Aorta (tissue), 5 donors: ENCODE results near the gene MYO7B. TPM values are rescaled to one million over a fixed set of nuclear protein-coding genes. Genes with fewer than 3 reads are reported as not detected.
A peak's percentile ranks its signal among the peaks of the same experiment; 100 is the strongest.

ENCODE experiments used
- ATAC-seq: fragments of 200-7000 bp; cut with Tn5 transposase; one replicate; pipeline ENCODE4 v1.9.1; 2022; ENCODE audit warnings: moderate library complexity; ENCODE audit not compliant: low FRiP score
- DNase-seq, 2 donors: peaks; one replicate each; pipeline ENCODE4 v3.0.0-alpha.2; 2020
- H3K27ac ChIP-seq, 2 donors: one replicate each; pipeline ENCODE4 v1.5.1; 2013; ENCODE audit warnings: low read length in 2 of 2, mild to moderate bottlenecking in 2 of 2, moderate library complexity in 2 of 2, control low read depth in 1 of 2, inconsistent platforms in 1 of 2, low read depth in 1 of 2
- H3K27me3 ChIP-seq, 2 donors: one replicate each; pipeline ENCODE4 v1.6.1; 2013; ENCODE audit warnings: control low read depth in 1 of 2, low read length in 1 of 2, mild to moderate bottlenecking in 1 of 2, moderate library complexity in 1 of 2; ENCODE audit not compliant: insufficient read depth in 2 of 2, control insufficient read depth in 1 of 2
- H3K36me3 ChIP-seq, 2 donors: one replicate each; pipeline ENCODE4 v1.6.1; 2013; ENCODE audit warnings: control low read depth in 1 of 2, low read length in 1 of 2, mild to moderate bottlenecking in 1 of 2; ENCODE audit not compliant: insufficient read depth in 2 of 2, control insufficient read depth in 1 of 2
- H3K4me1 ChIP-seq, 2 donors: one replicate each; pipeline ENCODE4 v1.6.1; 2013; ENCODE audit warnings: low read length in 2 of 2, control low read depth in 1 of 2, mild to moderate bottlenecking in 1 of 2, moderate library complexity in 1 of 2; ENCODE audit not compliant: insufficient read depth in 2 of 2, control insufficient read depth in 1 of 2
- H3K4me3 ChIP-seq, 2 donors: one replicate each; pipeline ENCODE4 v1.5.1; 2013; ENCODE audit warnings: low read length in 2 of 2, control low read depth in 1 of 2, mild to moderate bottlenecking in 1 of 2
- H3K9me3 ChIP-seq: one replicate; pipeline ENCODE4 v1.6.1; 2013; ENCODE audit warnings: mild to moderate bottlenecking, low read length; ENCODE audit not compliant: control insufficient read depth
- WGBS, 2 donors: extraction: QIAGEN DNeasy Blood & Tissue Kit; methylation state at CpG; one replicate each; pipeline ENCODE4 v1.1.7; 2013; 5-methylcytosine and 5-hydroxymethylcytosine counted together
- intact Hi-C, 2 donors: fragments of 100-400 bp; cut with DNase I; formaldehyde crosslinking; loops; one replicate each; pipeline versions ENCODE4 v1.14.2 to v1.15.0; 2022
- polyA plus RNA-seq, 2 donors: library from polyadenylated mRNA; stranded (reverse); fragments of 200-250 nt; gene quantifications; one replicate each; pipeline ENCODE4 v1.2.3, GENCODE V29; 2013
- total RNA-seq, 2 donors: library from RNA; stranded (reverse); fragmentation: NEBNext Ultra II Directional; extraction: Animal tissue kit (Norgen Biotek cat#: 25700); gene quantifications; one replicate each; pipeline ENCODE4 v1.2.1, GENCODE V29; 2021
- donor health status: healthy with polysubstance abuse.
- donor health status: Bipolar disorder and iron deficiency.
- donor health status: DM: no; HTN: no; CAD: no.
- donor health status: DM: no; HTN: no; CAD: no.
- donor health status: DM: yes; HTN: yes; CAD: no.

MYO7B gene
- total and polyA plus RNA-seq, 4 donors = 0.32 to 26.3 (median 1.6) TPM

GRCh38 chr2:127665267-127665893, 129.9 kb downstream of the MYO7B start:
- H3K36me3 ChIP-seq = no peaks in the 10 kb centered on the region
- intact Hi-C loops = no loop called here
- ATAC-seq = no peak
- H3K4me3 ChIP-seq = no peak overlapping the region
- H3K27me3 ChIP-seq = no peaks in the 10 kb centered on the region
- 75% methylated on average over 8 of the region's 8 CpGs for WGBS, 2 donors
- H3K4me1 ChIP-seq = no peaks in the 10 kb centered on the region
- no peak overlapping the region for H3K27ac ChIP-seq
- peak in 1 of 2 donors; percentile 35 for DNase-seq
- H3K9me3 ChIP-seq = no peaks in the 10 kb centered on the region

GRCh38 chr2:127669056-127669455, 133.6 kb downstream of the MYO7B start:
- H3K4me3 ChIP-seq = no peak overlapping the region
- H3K9me3 ChIP-seq = no peaks in the 10 kb centered on the region
- 58 to 77% methylated on average over 7 of the region's 7 CpGs for WGBS, 2 donors
- DNase-seq (no peak), ATAC-seq (no peak)
- H3K36me3 ChIP-seq = no peaks in the 10 kb centered on the region
- H3K27me3 ChIP-seq = no peaks in the 10 kb centered on the region
- intact Hi-C loops = no loop called here
- no peaks in the 10 kb centered on the region for H3K4me1 ChIP-seq
- no peak overlapping the region for H3K27ac ChIP-seq

GRCh38 chr2:127670055-127670956, 134.8 kb downstream of the MYO7B start:
- DNase-seq = no peak
- 59 to 67% methylated on average over 10 of the region's 10 CpGs for WGBS, 2 donors
- H3K9me3 ChIP-seq = no peaks in the 10 kb centered on the region
- H3K27me3 ChIP-seq = no peaks in the 10 kb centered on the region
- no peaks in the 10 kb centered on the region for H3K4me1 ChIP-seq
- intact Hi-C loops = no loop called here
- H3K36me3 ChIP-seq = no peaks in the 10 kb centered on the region
- H3K27ac ChIP-seq = no peak overlapping the region
- no peak for ATAC-seq
- H3K4me3 ChIP-seq = no peak overlapping the region

GRCh38 chr2:127670957-127671290, 135.4 kb downstream of the MYO7B start:
- no peaks in the 10 kb centered on the region for H3K27me3 ChIP-seq
- ATAC-seq (no peak), DNase-seq (no peak)
- no peaks in the 10 kb centered on the region for H3K36me3 ChIP-seq
- H3K4me1 ChIP-seq = no peaks in the 10 kb centered on the region
- 82 to 90% methylated on average over 5 of the region's 5 CpGs for WGBS, 2 donors
- no peak overlapping the region for H3K27ac ChIP-seq
- no peak overlapping the region for H3K4me3 ChIP-seq
- intact Hi-C loops = no loop called here
- H3K9me3 ChIP-seq = no peaks in the 10 kb centered on the region

- DNase-seq (no peak), ATAC-seq (no peak)
- H3K4me1 ChIP-seq = no peaks in the 10 kb centered on the region
- H3K36me3 ChIP-seq = no peaks in the 10 kb centered on the region
- intact Hi-C loops = no loop called here
- H3K27me3 ChIP-seq = no peaks in the 10 kb centered on the region
- no peak overlapping the region for H3K4me3 ChIP-seq
- 54 to 55% methylated on average over 14 of the region's 14 CpGs for WGBS, 2 donors
- no peaks in the 10 kb centered on the region for H3K9me3 ChIP-seq
- peak overlapping the region in 1 of 2 donors; percentile 22 for H3K27ac ChIP-seq
These were observed 136.2 kb downstream of the MYO7B start for GRCh38 chr2:127671557-127672302.

- peak overlapping the region; percentile 22 to 68 for H3K27ac ChIP-seq
- H3K36me3 ChIP-seq = no peaks in the 10 kb centered on the region
- no peaks in the 10 kb centered on the region for H3K4me1 ChIP-seq
- H3K27me3 ChIP-seq = no peaks in the 10 kb centered on the region
- H3K9me3 ChIP-seq = no peaks in the 10 kb centered on the region
- H3K4me3 ChIP-seq = peak overlapping the region in 1 of 2 donors; percentile 95
- intact Hi-C loops = no loop called here
- ATAC-seq (peak; percentile 4), DNase-seq (no peak)
- 8 to 14% methylated on average over 20 of the region's 20 CpGs for WGBS, 2 donors
These were observed 137.1 kb downstream of the MYO7B start for GRCh38 chr2:127672341-127673224.

- no peaks in the 10 kb centered on the region for H3K9me3 ChIP-seq
- intact Hi-C loops = no loop called here
- peak overlapping the region; percentile 22 to 68 for H3K27ac ChIP-seq
- ATAC-seq = no peak
- DNase-seq = no peak
- no peaks in the 10 kb centered on the region for H3K36me3 ChIP-seq
- no peaks in the 10 kb centered on the region for H3K27me3 ChIP-seq
- no peaks in the 10 kb centered on the region for H3K4me1 ChIP-seq
- peak overlapping the region; percentile 55 to 95 for H3K4me3 ChIP-seq
- WGBS, 2 donors = 6 to 8% methylated on average over 17 of the region's 17 CpGs
These were observed 138.0 kb downstream of the MYO7B start for GRCh38 chr2:127673291-127674069.
